ENCODE results near the gene MAMDC2. TPM values are rescaled to one million over a fixed set of nuclear protein-coding genes. Genes with fewer than 3 reads are reported as not detected.

Gene MAMDC2
- total RNA-seq, 1 experiment from 2014 or later: 1.2 TPM

- TF ChIP-seq, protein P1, sequence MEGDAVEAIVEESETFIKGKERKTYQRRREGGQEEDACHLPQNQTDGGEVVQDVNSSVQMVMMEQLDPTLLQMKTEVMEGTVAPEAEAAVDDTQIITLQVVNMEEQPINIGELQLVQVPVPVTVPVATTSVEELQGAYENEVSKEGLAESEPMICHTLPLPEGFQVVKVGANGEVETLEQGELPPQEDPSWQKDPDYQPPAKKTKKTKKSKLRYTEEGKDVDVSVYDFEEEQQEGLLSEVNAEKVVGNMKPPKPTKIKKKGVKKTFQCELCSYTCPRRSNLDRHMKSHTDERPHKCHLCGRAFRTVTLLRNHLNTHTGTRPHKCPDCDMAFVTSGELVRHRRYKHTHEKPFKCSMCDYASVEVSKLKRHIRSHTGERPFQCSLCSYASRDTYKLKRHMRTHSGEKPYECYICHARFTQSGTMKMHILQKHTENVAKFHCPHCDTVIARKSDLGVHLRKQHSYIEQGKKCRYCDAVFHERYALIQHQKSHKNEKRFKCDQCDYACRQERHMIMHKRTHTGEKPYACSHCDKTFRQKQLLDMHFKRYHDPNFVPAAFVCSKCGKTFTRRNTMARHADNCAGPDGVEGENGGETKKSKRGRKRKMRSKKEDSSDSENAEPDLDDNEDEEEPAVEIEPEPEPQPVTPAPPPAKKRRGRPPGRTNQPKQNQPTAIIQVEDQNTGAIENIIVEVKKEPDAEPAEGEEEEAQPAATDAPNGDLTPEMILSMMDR (IDR thresholded peaks at IDR 0.05 in 2 of 3, conservative IDR thresholded peaks at IDR 0.05 in 1 of 3; ENCODE audit: borderline replicate concordance in 1 of 3, insufficient read depth in 1 of 3, low read depth in 2 of 3, low read length in 2 of 3): no peak
- no peak for TF ChIP-seq ZBTB33 (IDR thresholded peaks at IDR 0.05; ENCODE audit: extremely low read depth, insufficient replicate concordance, low read length)
- TF ChIP-seq CEBPB (IDR thresholded peaks at IDR 0.05; ENCODE audit: low read depth): no peak
- TF ChIP-seq EGR1 (IDR thresholded peaks at IDR 0.05; ENCODE audit: low read depth): no peak
- no peak for TF ChIP-seq ZNF274 (IDR thresholded peaks at IDR 0.05; ENCODE audit: low read depth, low read length)
These were observed 113.1 kb downstream of the MAMDC2 start (continued) for GRCh38 chr9:70156729-70157128.

- ChIA-PET CTCF (no interaction called here), POLR2A (no interaction called here), RAD21 (ENCODE audit: low non-redundant PET in 1 of 2, low total read pairs in 2 of 2, uncharacterized antibody in 2 of 2, unreplicated experiment in 2 of 2) (no interaction called here)
- no peaks in the 10 kb centered on the region for H3K36me3 ChIP-seq (ENCODE audit: control insufficient read depth in 1 of 2, insufficient read depth in 2 of 2, low read length in 2 of 2)
- no peak overlapping the region for H3K4me2 ChIP-seq (ENCODE audit: low read length)
- H3K4me3 ChIP-seq (replicated peaks in 1 of 2; ENCODE audit: low read depth in 1 of 2, low read length in 2 of 2): no peak overlapping the region
- no peaks in the 10 kb centered on the region for H3K27me3 ChIP-seq (ENCODE audit: insufficient read depth, low read length)
- H3K9ac ChIP-seq (ENCODE audit: low read length): no peak overlapping the region
- no peak overlapping the region for H3K27ac ChIP-seq (ENCODE audit: low read depth, low read length)
- no peaks in the 10 kb centered on the region for H3K79me2 ChIP-seq (ENCODE audit: insufficient read depth, low read length)
- no peaks in the 10 kb centered on the region for H4K20me1 ChIP-seq (ENCODE audit: insufficient read depth)
- no peaks in the 10 kb centered on the region for H3K9me2 ChIP-seq (ENCODE audit: insufficient read depth)
- H3K9me3 ChIP-seq (ENCODE audit: control insufficient read depth in 1 of 2, insufficient read depth in 1 of 2, low read depth in 1 of 2, low read length in 2 of 2): no peaks in the 10 kb centered on the region
- no TSS peak for BruUV-seq (replicated peaks)
- intact Hi-C loops (cut with micrococcal nuclease): no loop called here
- ATAC-seq (no peak), DNase-seq (ENCODE audit: low read depth, low spot score) (no peak)
- 0 out of 4 replicates have a peak, but pooled peaks cover 0 to 6% of the 10 kb centered on the region in 2 experiments for H3K4me1 ChIP-seq (ENCODE audit: control insufficient read depth in 1 of 2, insufficient read depth in 2 of 2, low read length in 2 of 2)
- no peak overlapping the region for H2AFZ ChIP-seq (ENCODE audit: low read depth, low read length, poor library complexity, severe bottlenecking)
- no peak for TF ChIP-seq ZFX (IDR thresholded peaks at IDR 0.05)
- TF ChIP-seq ELF1 (IDR thresholded peaks at IDR 0.05; ENCODE audit: borderline replicate concordance, low read depth): no peak
- TF ChIP-seq RAD21 (IDR thresholded peaks at IDR 0.05; ENCODE audit: low read depth): no peak
- TF ChIP-seq, protein P1 (IDR thresholded peaks at IDR 0.05 in 2 of 3, conservative IDR thresholded peaks at IDR 0.05 in 1 of 3; ENCODE audit: borderline replicate concordance in 1 of 3, insufficient read depth in 1 of 3, low read depth in 2 of 3, low read length in 2 of 3): no peak
- TF ChIP-seq TCF7L2 (IDR thresholded peaks at IDR 0.05; ENCODE audit: borderline replicate concordance, extremely low read depth, insufficient read depth, insufficient read length): no peak
- TF ChIP-seq POLR2A (IDR thresholded peaks at IDR 0.05; ENCODE audit: borderline replicate concordance, extremely low read depth, insufficient read depth, insufficient read length): no peak
- TF ChIP-seq YY1 (IDR thresholded peaks at IDR 0.05; ENCODE audit: extremely low read depth, insufficient replicate concordance, low read depth, low read length): no peak
- no peak for TF ChIP-seq ZNF274 (IDR thresholded peaks at IDR 0.05; ENCODE audit: low read depth, low read length)
- TF ChIP-seq ZBTB33 (IDR thresholded peaks at IDR 0.05; ENCODE audit: extremely low read depth, insufficient replicate concordance, low read length): no peak
- no peak for TF ChIP-seq POLR2AphosphoS5 (IDR thresholded peaks at IDR 0.05; ENCODE audit: low read depth, low read length)
- TF ChIP-seq JUND (IDR thresholded peaks at IDR 0.05): no peak
These were observed 116.0 kb downstream of the MAMDC2 start for GRCh38 chr9:70159630-70160029.

All from HCT116 (cell line).